GM19099 (cell line): Measurements from ENCODE around the gene TRNAU1AP.

Experiments
- POLR2A ChIP-seq: IDR thresholded peaks from 3 replicates; pipeline ENCODE4 v1.6.1; 2011; ENCODE audit warnings: low read depth; ENCODE audit not compliant: insufficient read length; ENCODE audit errors: extremely low read depth

Gene TRNAU1AP

DNA sequence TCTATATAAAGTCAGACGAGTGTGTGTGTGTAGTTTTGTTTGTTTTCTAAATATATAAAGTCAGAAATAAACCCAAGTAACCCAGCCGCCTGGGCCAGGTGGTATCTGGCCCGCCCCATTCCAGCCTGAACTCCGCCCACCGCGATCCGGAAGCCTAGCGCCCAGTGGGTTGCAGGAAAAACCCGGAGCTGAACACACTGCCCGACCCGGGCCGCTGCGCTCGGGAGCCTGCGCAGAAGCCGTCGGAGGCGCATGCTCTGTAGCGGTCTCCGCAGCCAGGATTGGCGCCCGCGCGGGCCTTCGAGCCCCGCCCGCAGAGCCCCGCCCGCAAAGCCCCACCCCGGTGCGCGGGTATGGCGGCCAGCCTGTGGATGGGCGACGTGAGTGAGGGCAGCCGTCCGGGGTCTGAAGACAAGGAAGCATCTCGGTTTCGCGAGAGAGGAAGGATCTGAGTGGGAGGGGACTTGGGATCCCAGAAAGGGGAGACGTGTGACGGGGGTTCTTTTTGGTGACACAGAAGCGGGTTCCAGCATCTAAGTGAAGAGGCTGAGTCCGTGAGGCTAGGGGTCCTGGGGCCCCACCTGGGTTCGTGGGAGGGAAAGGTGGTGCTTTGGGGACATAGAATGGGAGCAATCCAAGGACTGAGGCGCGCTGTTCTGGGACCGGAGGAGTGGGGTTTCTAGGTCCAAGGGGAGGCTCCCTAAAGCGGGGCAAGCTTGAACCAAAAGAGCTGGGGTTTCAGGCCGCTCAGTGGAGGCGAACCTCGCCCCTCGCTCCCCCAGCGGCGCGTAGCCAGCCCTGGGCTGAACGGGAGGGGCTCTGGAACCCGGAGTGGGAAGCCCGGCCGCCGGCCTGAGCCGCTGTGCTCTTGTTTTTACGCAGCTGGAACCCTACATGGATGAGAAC lies at the start of gene TRNAU1AP:
TRNAU1AP (plus strand) TSS at position 328 of the 906 bp plus-strand sequence; CDS start at position 354, 26 bp downstream.
- TF ChIP-seq POLR2A: peak; percentile 85

DNA sequence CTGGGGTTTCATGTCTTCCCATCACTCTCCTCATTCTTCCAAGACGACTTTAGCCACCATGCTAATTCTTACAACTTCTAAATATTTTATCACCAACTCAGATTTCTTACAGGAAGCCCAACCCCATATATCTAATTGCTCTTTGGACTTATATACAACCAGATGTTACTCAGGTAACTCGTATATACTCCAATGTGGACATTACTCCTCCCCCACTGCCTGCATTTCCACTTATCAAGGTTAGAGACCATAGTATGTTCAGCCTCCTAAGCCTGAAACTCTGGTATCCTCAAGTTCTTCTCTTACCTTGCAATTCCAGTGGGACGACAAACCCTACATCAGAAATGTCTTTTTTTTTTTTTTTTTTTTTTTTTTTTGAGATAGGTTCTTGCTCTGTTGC lies 49.8 kb upstream of the TRNAU1AP start:
- TF ChIP-seq POLR2A: no peak

DNA sequence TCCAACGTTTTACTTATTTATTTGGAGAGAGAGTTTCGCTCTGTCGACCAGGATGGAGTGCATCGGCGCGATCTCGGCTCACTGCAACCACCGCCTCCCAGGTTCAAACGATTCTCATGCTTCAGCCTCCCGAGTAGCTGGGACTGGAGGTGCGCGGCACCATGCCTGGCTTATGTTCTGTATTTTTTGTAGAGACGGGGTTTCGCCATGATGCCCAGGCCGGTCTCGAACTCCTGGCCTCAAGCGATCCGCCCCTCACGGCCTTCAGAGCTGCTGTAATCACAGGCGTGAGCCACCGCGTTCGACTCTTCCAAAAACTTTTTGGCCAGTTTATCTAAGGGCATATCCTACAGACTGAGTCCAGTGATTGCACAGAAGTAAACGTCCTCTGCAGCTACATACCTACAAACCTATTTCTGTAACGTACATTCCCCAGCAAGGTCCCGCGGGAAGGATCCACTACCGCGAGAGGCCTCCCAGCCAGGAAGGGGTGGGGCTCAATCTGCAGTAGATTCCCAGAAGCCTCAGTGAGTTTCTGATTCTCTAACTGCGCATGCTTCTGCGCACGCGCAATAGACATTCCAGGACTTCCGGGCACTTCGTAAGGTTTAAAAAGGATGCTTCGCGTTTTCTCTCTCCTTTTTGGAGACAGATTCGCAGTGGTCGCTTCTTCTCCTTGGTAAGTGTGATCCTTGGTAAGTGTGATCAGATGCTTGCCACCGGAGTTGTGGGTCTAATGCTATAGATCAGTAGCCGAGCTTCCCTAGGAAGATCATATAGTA lies 47.3 kb upstream of the TRNAU1AP start, which contains the start of gene RCC1:
RCC1 (plus strand) TSS at position 638 of the 782 bp plus-strand sequence. CDS start 23,824 bp downstream, outside the sequence.
- peak; percentile 100 for TF ChIP-seq POLR2A

DNA sequence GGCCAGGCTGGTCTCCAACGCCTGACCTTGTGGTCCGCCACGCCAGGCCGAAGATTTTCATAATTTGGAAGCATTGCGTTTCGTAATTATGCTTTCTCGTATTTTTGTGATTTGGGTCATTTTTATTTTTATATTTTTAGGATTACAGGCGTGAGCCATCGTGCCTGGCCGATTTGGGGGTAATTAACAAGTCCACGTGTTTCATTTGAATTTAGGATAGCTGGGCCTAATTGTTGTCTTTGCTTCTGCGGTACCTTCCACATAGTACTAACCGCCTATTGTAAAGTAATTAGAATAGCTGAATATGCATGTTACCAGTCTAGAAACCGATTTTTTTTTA lies 46.0 kb upstream of the TRNAU1AP start:
- TF ChIP-seq POLR2A: no peak

DNA sequence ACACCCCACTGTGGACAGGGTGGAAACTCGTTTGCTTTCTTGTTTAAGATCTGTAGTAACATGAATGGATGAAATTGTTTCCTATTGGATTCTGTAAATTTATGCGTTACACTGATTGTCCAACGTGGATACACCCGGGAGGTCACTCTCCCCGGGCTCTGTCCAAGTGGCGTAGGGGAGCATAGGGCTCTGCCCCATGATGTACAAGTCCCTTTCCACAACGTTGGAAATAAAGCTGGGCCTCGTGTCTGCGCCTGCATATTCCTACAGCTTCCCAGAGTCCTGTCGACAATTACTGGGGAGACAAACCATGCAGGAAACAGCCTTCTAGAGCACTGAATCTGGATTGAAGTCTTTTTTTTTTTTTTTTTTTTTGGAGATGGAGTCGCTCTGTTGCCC lies 45.6 kb upstream of the TRNAU1AP start:
- peak; percentile 37 for TF ChIP-seq POLR2A

DNA sequence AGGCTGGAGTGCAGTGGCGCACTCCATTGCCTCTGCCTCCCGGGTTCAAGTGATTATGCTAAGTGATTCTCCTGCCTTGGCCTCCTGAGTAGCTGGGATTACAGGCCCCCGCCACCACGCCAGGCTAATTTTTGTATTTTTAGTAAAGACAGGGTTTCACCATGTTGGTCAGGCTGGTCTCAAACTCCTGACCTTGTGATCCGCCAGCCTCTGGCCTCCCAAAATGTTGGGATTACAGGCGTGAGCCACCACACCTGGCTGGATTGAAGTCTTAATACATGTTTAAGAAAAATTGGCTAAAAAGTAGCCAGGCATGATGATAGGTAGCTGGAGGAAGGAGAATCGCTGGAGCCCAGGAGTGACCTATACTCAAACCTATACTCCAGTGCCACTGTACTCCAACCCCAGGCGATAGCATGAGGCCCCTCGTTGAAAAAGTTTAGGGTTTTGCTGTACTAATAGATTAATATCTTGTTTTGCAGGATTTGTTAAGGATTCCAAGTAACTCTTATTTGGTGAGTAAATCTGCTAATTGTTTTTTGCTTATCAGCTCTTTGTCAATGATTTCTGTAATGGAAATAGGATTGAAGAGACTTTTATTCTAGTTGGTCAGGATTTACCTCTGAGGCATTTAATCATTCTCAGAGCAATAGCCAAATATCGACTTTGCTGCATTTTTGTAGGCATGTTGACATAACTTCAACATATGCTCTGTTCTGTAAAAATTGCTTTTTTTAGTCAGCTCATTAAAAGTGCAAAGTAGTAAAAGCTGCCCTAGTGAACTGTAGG lies 45.0 kb upstream of the TRNAU1AP start:
- TF ChIP-seq POLR2A: no peak

DNA sequence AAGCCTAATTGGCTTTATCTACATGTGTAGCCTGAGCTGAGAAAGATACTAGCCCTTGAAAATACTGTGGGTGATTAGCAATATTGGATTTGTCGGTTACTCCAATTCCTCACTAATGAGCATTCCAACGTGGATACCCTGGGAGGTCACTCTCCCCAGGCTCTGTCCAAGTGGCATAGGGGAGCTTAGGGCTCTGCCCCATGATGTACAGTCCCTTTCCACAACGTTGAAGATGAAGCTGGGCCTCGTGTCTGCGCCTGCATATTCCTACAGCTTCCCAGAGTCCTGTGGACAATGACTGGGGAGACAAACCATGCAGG lies 44.5 kb upstream of the TRNAU1AP start:
- peak; percentile 57 for TF ChIP-seq POLR2A

DNA sequence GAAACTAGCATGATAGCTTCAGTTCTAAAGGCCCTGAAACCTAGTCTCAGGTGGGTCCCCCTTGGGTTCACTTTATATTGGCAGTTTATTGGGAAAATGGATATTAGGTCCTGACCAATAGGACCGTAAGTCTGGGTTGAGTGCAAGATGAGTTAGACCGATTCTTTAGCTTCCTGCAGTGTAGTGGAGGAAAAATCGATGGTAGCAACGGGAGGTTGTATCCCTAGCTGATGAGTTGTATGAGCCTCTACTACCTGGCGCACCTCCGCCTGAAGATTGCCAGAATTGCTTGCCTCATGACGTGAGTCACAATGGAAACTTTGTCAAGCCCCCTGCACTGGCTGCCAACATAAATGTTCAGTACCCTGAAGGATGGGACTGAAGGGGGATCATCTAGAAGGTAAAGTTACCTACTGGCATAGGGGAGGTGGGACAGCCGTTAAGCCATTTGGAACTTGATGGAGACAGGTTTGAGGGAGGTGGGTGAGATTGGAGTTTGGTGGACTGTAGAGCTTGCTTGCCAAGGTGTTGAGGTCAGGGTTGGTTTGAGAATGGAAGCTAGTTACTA lies 43.1 kb upstream of the TRNAU1AP start:
- TF ChIP-seq POLR2A: no peak

DNA sequence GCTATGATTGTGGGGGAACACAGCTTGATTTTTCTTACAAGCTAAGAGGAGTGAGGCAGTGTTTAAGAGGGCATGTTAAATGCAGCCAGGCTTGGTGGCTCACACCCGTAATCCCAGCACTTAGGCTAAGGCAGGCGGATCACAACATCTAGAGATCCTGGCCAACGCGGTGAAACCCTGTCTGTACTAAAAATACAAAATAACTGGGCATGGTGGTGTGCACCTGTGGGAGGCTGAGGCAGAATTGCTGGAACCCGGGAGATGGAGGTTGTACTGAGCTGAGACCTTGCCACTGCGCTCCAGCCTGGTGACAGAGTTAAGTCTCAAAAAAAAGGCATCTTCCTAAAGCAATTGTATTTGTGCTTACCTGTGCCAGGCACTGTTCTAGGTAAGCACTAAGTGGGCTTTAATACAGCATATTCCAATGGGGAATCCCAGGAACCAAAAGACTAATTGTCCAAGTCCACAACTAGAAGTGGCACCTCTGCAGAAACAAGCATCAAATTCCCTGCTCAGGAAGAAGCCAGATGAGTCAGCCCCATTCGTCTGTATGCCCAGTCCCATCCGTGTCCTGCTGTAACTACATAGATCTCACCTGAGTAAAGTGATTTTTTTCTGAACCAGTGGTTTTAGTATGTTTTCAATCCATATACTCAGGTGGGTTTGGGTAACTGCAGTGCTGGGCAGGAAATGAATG lies 42.5 kb upstream of the TRNAU1AP start:
- TF ChIP-seq POLR2A: peak; percentile 87

DNA sequence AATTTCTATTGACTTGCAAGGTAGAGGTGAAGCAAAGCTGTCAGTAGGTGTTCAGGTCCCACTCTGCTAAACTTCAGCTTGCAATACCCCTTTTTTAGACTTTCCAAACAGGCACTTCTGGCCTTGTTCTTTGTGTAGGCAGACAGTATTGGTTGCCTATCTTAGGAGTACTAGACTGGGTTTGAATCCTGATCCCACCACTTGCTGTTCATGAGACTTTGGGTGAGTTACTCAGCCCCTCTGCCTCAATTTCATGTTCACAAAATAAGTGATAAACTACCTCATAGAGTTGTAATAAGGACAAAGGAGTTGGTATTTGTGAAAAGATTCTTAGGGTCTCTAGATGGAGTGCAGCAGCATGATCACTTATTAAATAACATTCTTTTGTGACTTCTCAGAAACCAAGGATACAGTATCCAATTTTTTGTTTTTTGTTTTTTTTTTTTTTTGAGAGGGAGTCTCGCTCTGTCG lies 41.9 kb upstream of the TRNAU1AP start:
- TF ChIP-seq POLR2A: peak; percentile 36

DNA sequence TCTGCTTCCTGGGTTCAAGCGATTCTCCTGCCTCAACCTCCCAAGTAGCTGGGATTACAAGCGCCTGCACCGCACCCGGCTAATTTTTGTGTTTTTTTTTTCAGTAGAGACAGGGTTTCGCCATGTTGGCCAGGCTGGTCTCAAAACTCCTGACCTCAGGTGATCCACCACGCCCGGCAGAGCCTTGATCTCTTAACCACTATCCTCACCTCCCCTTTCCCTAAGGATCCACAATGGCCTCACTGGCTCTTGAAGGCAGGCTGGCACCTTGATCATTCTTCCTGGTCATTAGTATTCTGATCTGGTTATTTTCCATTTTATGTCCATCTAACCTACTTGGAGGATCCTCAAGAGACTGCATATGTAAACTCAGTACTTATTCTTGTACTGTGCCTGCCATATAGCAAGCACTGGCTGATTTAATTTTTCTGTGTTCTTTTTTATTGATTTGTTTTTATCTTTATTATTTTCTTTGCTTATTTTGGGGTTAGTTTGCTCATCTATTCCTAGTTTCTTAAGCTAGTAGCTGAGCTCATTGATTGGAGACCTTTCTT lies 40.8 kb upstream of the TRNAU1AP start:
- TF ChIP-seq POLR2A: peak; percentile 32

DNA sequence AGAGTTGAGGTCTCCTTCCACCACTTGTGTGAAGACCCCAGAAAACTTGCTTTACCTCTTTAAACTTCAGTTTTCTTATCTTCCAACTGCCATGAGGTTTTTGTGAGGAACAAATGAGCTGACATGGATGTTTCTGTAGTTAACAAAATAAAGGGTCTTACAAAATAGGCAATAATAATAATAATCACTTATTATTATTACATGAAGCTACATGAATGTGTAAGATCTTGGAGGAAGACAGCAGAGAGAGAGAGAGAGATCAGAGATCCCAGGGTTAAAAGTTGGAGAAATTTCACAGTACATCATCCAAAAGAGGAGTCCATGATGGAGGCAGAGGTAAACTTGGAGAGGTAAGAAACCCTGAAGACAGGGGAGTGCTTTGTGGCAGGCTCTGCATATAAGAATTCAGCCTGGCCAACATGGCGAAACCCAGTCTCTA lies 36.3 kb upstream of the TRNAU1AP start:
- TF ChIP-seq POLR2A: no peak

DNA sequence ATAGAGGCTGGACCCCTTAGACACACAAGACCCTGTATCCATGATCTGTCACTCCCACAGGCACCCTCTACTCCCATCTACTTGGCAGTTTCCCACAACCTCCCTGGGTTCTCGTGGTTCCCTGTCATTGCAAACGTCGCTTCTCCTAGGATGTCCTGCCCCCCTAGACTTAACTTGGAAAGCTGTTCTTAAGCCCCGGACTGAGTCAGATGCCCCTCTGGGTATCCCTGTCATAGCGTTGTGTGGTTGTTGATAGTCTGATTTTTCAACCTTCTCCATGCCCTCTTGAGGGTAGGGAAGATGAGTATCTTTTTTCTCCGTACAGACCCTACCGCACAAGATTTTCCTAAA lies 35.3 kb upstream of the TRNAU1AP start:
- TF ChIP-seq POLR2A: no peak
